ENCODE measurements around the gene MPZL1.

Gene MPZL1

GRCh38 chr1:167751676-167752075, 29.9 kb downstream of the MPZL1 start:
- no peak for DNase-seq (ENCODE audit: low read depth)

GRCh38 chr1:167752219-167752985, 30.6 kb downstream of the MPZL1 start:
- DNase-seq (ENCODE audit: low read depth) = no peak

- DNase-seq (ENCODE audit: low read depth) = no peak
Observed at GRCh38 chr1:167755654-167756053, 33.9 kb downstream of the MPZL1 start.

- DNase-seq (ENCODE audit: low read depth) = no peak
Observed at GRCh38 chr1:167756730-167757405, 35.1 kb downstream of the MPZL1 start.

GRCh38 chr1:167757433-167758309, 35.9 kb downstream of the MPZL1 start:
- DNase-seq (ENCODE audit: low read depth) = no peak

GRCh38 chr1:167761400-167761799, 39.6 kb downstream of the MPZL1 start:
- no peak for DNase-seq (ENCODE audit: low read depth)

- no peak for DNase-seq (ENCODE audit: low read depth)
Observed at GRCh38 chr1:167762061-167762746, 40.4 kb downstream of the MPZL1 start.

- DNase-seq (ENCODE audit: low read depth) = no peak
Observed at GRCh38 chr1:167763525-167764220, 41.9 kb downstream of the MPZL1 start.

- DNase-seq (ENCODE audit: low read depth) = no peak
Observed at GRCh38 chr1:167764458-167765330, 42.9 kb downstream of the MPZL1 start.

GRCh38 chr1:167765496-167765895, 43.7 kb downstream of the MPZL1 start:
- no peak for DNase-seq (ENCODE audit: low read depth)

- no peak for DNase-seq (ENCODE audit: low read depth)
Observed at GRCh38 chr1:167766538-167766937, 44.8 kb downstream of the MPZL1 start.

- DNase-seq (ENCODE audit: low read depth) = no peak
Observed at GRCh38 chr1:167767761-167768160, 46.0 kb downstream of the MPZL1 start.

- DNase-seq (ENCODE audit: low read depth) = no peak
Observed at GRCh38 chr1:167770127-167770526, 48.3 kb downstream of the MPZL1 start.

- no peak for DNase-seq (ENCODE audit: low read depth)
Observed at GRCh38 chr1:167772436-167772835, 50.7 kb downstream of the MPZL1 start.

- no peak for DNase-seq (ENCODE audit: low read depth)
Observed at GRCh38 chr1:167773516-167773915, 51.7 kb downstream of the MPZL1 start.

- DNase-seq (ENCODE audit: low read depth) = no peak
Observed at GRCh38 chr1:167774710-167775109, 52.9 kb downstream of the MPZL1 start.

- DNase-seq (ENCODE audit: low read depth) = no peak
Observed at GRCh38 chr1:167775178-167775577, 53.4 kb downstream of the MPZL1 start.

- no peak for DNase-seq (ENCODE audit: low read depth)
Observed at GRCh38 chr1:167776151-167776550, 54.4 kb downstream of the MPZL1 start.

- DNase-seq (ENCODE audit: low read depth) = no peak
Observed at GRCh38 chr1:167776616-167777268, 55.0 kb downstream of the MPZL1 start.

- DNase-seq (ENCODE audit: low read depth) = no peak
Observed at GRCh38 chr1:167777269-167777650, 55.5 kb downstream of the MPZL1 start.

Measured in stimulated activated CD4-positive, alpha-beta T cell treated with anti-CD3 and anti-CD28 coated beads, Interleukin-2, amount 100 ng/mL, for 4 hours (primary cell).